H1 (cell line): ENCODE data around the gene UCMA. TPM values are rescaled to one million over a fixed set of nuclear protein-coding genes. Genes with fewer than 3 reads are reported as not detected.

Experiments
- CTCF ChIA-PET: fragments of 300-600 bp; sonication (Branson Sonifier 250); formaldehyde crosslinking; loops from one replicate; lab custom pipeline; 2021; ENCODE audit not compliant: partially characterized antibody; lab: Charles Lee
- POLR2A ChIA-PET: fragments of 300-600 bp; sonication (Branson Sonifier 250); formaldehyde crosslinking; loops from one replicate; lab custom pipeline; 2021; ENCODE audit warnings: inconsistent platforms; ENCODE audit not compliant: partially characterized antibody; lab: Charles Lee
- DNase-seq, 2 experiments: peaks; one replicate each; pipeline versions ENCODE4 v3.0.0 to v3.0.0-alpha.2; 2010 to 2022; ENCODE audit warnings: low spot score in 2 of 2, low read depth in 1 of 2, mixed read lengths in 1 of 2
- FAIRE-seq: peaks from 2 replicates; lab custom pipeline; 2011; peaks lifted over from hg19 to GRCh38; lab: Jason Lieb, UNC
- H2AFZ ChIP-seq: 2 replicates; pipeline ENCODE4 v1.8.1; 2012; ENCODE audit warnings: low read length, inconsistent platforms
- H2AK5ac ChIP-seq: 2 replicates; pipeline ENCODE4 v1.6.1; 2013; ENCODE audit warnings: low read depth, low read length
- H2BK120ac ChIP-seq: replicated peaks from 2 replicates; pipeline ENCODE3; 2013; ENCODE audit warnings: low read depth, low read length, inconsistent platforms
- H2BK12ac ChIP-seq: 2 replicates; pipeline ENCODE4 v1.6.1; 2013; ENCODE audit warnings: low read depth, low read length
- H2BK15ac ChIP-seq: 2 replicates; pipeline ENCODE4 v1.6.1; 2013; ENCODE audit warnings: low read length
- H2BK20ac ChIP-seq: 2 replicates; pipeline ENCODE4 v1.6.1; 2013; ENCODE audit warnings: low read length
- H2BK5ac ChIP-seq: 2 replicates; pipeline ENCODE4 v1.6.1; 2013; ENCODE audit warnings: low read depth, low read length
- H3K14ac ChIP-seq: 2 replicates; pipeline ENCODE4 v1.6.1; 2013; ENCODE audit warnings: inconsistent platforms; ENCODE audit not compliant: insufficient read length
- H3K18ac ChIP-seq: 2 replicates; pipeline ENCODE4 v1.6.1; 2013; ENCODE audit warnings: low read length; ENCODE audit errors: extremely low read depth
- H3K23ac ChIP-seq: 2 replicates; pipeline ENCODE4 v1.6.1; 2013; ENCODE audit warnings: inconsistent platforms; ENCODE audit not compliant: insufficient read length
- H3K23me2 ChIP-seq: 2 replicates; pipeline ENCODE4 v1.6.1; 2013; ENCODE audit warnings: low read depth, low read length
- H3K27ac ChIP-seq: 2 replicates; pipeline ENCODE4 v1.6.1; 2011; ENCODE audit warnings: low read depth, low read length, inconsistent platforms
- H3K27me3 ChIP-seq, 4 experiments: replicated peaks in 1 of 4; 1 replicate in 1 of 4; 2 replicates in 3 of 4; pipeline versions ENCODE4 v1.6.1 to v1.8.1; 2011 to 2013; ENCODE audit warnings: low read length in 3 of 4, mild to moderate bottlenecking in 3 of 4, inconsistent platforms in 2 of 4, mixed read lengths in 2 of 4, moderate library complexity in 1 of 4; ENCODE audit not compliant: control insufficient read depth in 3 of 4, insufficient read depth in 3 of 4; ENCODE audit errors: extremely low read depth in 1 of 4
- H3K36me3 ChIP-seq, 4 experiments: 2 replicates each; pipeline versions ENCODE4 v1.6.1 to v1.8.1; 2011 to 2013; ENCODE audit warnings: mild to moderate bottlenecking in 4 of 4, low read length in 3 of 4, moderate library complexity in 2 of 4, control low read depth in 1 of 4, inconsistent platforms in 1 of 4; ENCODE audit not compliant: insufficient read depth in 4 of 4, control insufficient read depth in 2 of 4
- H3K4ac ChIP-seq: replicated peaks from 2 replicates; pipeline ENCODE3; 2013; ENCODE audit warnings: low read length, low read depth, mixed read lengths, inconsistent platforms; ENCODE audit not compliant: insufficient read length
- H3K4me1 ChIP-seq, 4 experiments: replicated peaks in 1 of 4; 1 replicate in 1 of 4; 2 replicates in 3 of 4; pipeline versions ENCODE4 v1.6.1 to v1.8.1; 2011 to 2013; ENCODE audit warnings: low read length in 3 of 4, inconsistent platforms in 2 of 4, mixed read lengths in 1 of 4; ENCODE audit not compliant: insufficient read depth in 4 of 4, control insufficient read depth in 3 of 4
- H3K4me2 ChIP-seq, 2 experiments: 2 replicates each; pipeline versions ENCODE4 v1.6.1 to v1.8.1; 2011 to 2013; ENCODE audit warnings: low read depth in 2 of 2, low read length in 2 of 2, control low read depth in 1 of 2, inconsistent platforms in 1 of 2, mild to moderate bottlenecking in 1 of 2; ENCODE audit not compliant: insufficient read depth in 1 of 2
- H3K4me3 ChIP-seq, 4 experiments: fragments of 200-600, 300-600 bp in 1 of 4; sonication (generic), shearing (Covaris generic), sonication (Bioruptor Twin) in 1 of 4; 2 replicates each; pipeline versions ENCODE4 v1.5.1 to v1.8.1; 2011 to 2016; ENCODE audit warnings: low read length in 4 of 4, low read depth in 3 of 4, control low read depth in 2 of 4, inconsistent platforms in 2 of 4, mild to moderate bottlenecking in 2 of 4, mixed read lengths in 1 of 4, moderate library complexity in 1 of 4; ENCODE audit not compliant: insufficient read depth in 2 of 4; ENCODE audit errors: extremely low read depth in 1 of 4
- H3K56ac ChIP-seq: replicated peaks from 2 replicates; pipeline ENCODE3; 2013; ENCODE audit warnings: low read depth, mild to moderate bottlenecking, mixed read lengths, low read length, inconsistent platforms; ENCODE audit not compliant: insufficient read length
- H3K79me1 ChIP-seq: 2 replicates; pipeline ENCODE4 v1.6.1; 2013; ENCODE audit warnings: low read depth, low read length, control low read depth
- H3K79me2 ChIP-seq, 2 experiments: 2 replicates each; pipeline versions ENCODE4 v1.6.1 to v1.8.1; 2012 to 2013; ENCODE audit warnings: low read length in 2 of 2, mild to moderate bottlenecking in 2 of 2, inconsistent platforms in 1 of 2; ENCODE audit not compliant: insufficient read depth in 2 of 2, control insufficient read depth in 1 of 2
- H3K9ac ChIP-seq, 4 experiments: replicated peaks in 1 of 4; 1 replicate in 1 of 4; 2 replicates in 3 of 4; pipeline versions ENCODE4 v1.6.1 to v1.8.1; 2011 to 2013; ENCODE audit warnings: low read depth in 3 of 4, low read length in 3 of 4, control low read depth in 2 of 4, mild to moderate bottlenecking in 2 of 4, moderate library complexity in 2 of 4, inconsistent platforms in 1 of 4; ENCODE audit errors: extremely low read depth in 1 of 4
- H3K9me3 ChIP-seq, 2 experiments: 2 replicates each; pipeline versions ENCODE4 v1.6.1 to v1.8.1; 2012 to 2013; ENCODE audit warnings: mild to moderate bottlenecking in 2 of 2, moderate library complexity in 2 of 2, control low read depth in 1 of 2, inconsistent platforms in 1 of 2, low read depth in 1 of 2, low read length in 1 of 2, mixed read lengths in 1 of 2; ENCODE audit not compliant: insufficient read depth in 2 of 2
- H4K20me1 ChIP-seq, 2 experiments: replicated peaks in 1 of 2; 2 replicates each; pipeline versions ENCODE3 to v1.8.1; 2011 to 2013; ENCODE audit warnings: inconsistent platforms in 2 of 2, low read length in 2 of 2, mild to moderate bottlenecking in 1 of 2; ENCODE audit not compliant: insufficient read depth in 2 of 2, control insufficient read depth in 1 of 2
- H4K5ac ChIP-seq: 2 replicates; pipeline ENCODE4 v1.6.1; 2013; ENCODE audit warnings: low read length, low read depth, mixed read lengths, inconsistent platforms; ENCODE audit not compliant: insufficient read length
- H4K8ac ChIP-seq: 2 replicates; pipeline ENCODE4 v1.8.0; 2013; ENCODE audit warnings: mild to moderate bottlenecking, moderate library complexity, low read length, inconsistent platforms; ENCODE audit not compliant: insufficient read depth; ENCODE audit errors: extremely low read depth
- H4K91ac ChIP-seq: replicated peaks from 2 replicates; pipeline ENCODE3; 2013; ENCODE audit warnings: low read length, mixed read lengths, inconsistent platforms; ENCODE audit not compliant: insufficient read length
- KDM4A ChIP-seq: IDR thresholded peaks from one replicate; pipeline ENCODE4 v1.7.1; 2012; ENCODE audit warnings: low read depth, mild to moderate bottlenecking, moderate library complexity, low read length, inconsistent platforms; ENCODE audit not compliant: severe bottlenecking
- RNF2 ChIP-seq: fragments of 200-900, 300-1000 bp; sonication (generic); IDR thresholded peaks from 2 replicates; pipeline ENCODE4 v1.7.1; 2016; ENCODE audit warnings: borderline replicate concordance, low read depth, mild to moderate bottlenecking, antibody characterized with exemption, low read length; ENCODE audit not compliant: poor library complexity, severe bottlenecking; ENCODE audit errors: missing control alignments
- WGBS, 2 experiments: shearing (Covaris generic) in 1 of 2; methylation state at CpG; one replicate each; pipeline versions ENCODE4 v1.1.6 to v1.1.7; 2013 to 2015; ENCODE audit warnings: low lambda C conversion rate in 2 of 2, mixed read lengths in 2 of 2, inconsistent platforms in 1 of 2, low coverage in 1 of 2, missing lambda C conversion rate in 1 of 2; ENCODE audit not compliant: insufficient replicate concordance in 2 of 2, insufficient coverage in 1 of 2, insufficient read length in 1 of 2; ENCODE audit errors: extremely low coverage in 1 of 2, missing lambda C conversion rate in 1 of 2; 5-methylcytosine and 5-hydroxymethylcytosine counted together
- polyA plus RNA-seq, 7 experiments: library from polyadenylated mRNA; depleted of rRNA in 3 of 7; stranded (reverse) in 5 of 7; unstranded in 2 of 7; fragments of >200 nt in 5 of 7; fragments of 200-250 nt in 2 of 7; gene quantifications; 1 replicate in 5 of 7; 2 replicates in 1 of 7; 4 replicates in 1 of 7; pipeline versions ENCODE4 v1.2.1 to v1.2.3, GENCODE V29; 2011 to 2013; ENCODE audit warnings: missing spikeins in 2 of 7, mixed read lengths in 2 of 7
- total RNA-seq: library from RNA; stranded (reverse); fragmentation: NEBNext Ultra II Directional; extraction: Animal tissue kit (Norgen Biotek cat#: 25700); gene quantifications from 2 replicates; pipeline ENCODE4 v1.2.1, GENCODE V29; 2021
- TF ChIP-seq, protein P1 (sequence below): IDR thresholded peaks from 2 replicates; pipeline ENCODE4 v1.6.1; 2012; ENCODE audit warnings: low read length, inconsistent platforms

UCMA gene
- total and polyA plus RNA-seq, 2 of the 8 experiments (the other 6 are each of a cell fraction or from before 2014, with no cell fraction given) = 1.2 to 4.6 TPM

- H3K79me2 ChIP-seq = no peaks in the 10 kb centered on the region
- no peak overlapping the region for H2BK5ac ChIP-seq
- no peak overlapping the region for H3K9ac ChIP-seq
- H2BK120ac ChIP-seq = no peak overlapping the region
- H4K91ac ChIP-seq = no peak overlapping the region
- FAIRE-seq = no peak
- H3K23ac ChIP-seq = no peak overlapping the region
- H4K20me1 ChIP-seq = no peaks in the 10 kb centered on the region
- H3K27ac ChIP-seq = no peak overlapping the region
- H3K4ac ChIP-seq = no peak overlapping the region
- no peaks in the 10 kb centered on the region for H3K23me2 ChIP-seq
- no peak overlapping the region for H4K8ac ChIP-seq
- H3K36me3 ChIP-seq = no peaks in the 10 kb centered on the region
- no peak overlapping the region for H2BK15ac ChIP-seq
- TF ChIP-seq KDM4A (no peak), RNF2 (no peak)
- TF ChIP-seq, protein P1, sequence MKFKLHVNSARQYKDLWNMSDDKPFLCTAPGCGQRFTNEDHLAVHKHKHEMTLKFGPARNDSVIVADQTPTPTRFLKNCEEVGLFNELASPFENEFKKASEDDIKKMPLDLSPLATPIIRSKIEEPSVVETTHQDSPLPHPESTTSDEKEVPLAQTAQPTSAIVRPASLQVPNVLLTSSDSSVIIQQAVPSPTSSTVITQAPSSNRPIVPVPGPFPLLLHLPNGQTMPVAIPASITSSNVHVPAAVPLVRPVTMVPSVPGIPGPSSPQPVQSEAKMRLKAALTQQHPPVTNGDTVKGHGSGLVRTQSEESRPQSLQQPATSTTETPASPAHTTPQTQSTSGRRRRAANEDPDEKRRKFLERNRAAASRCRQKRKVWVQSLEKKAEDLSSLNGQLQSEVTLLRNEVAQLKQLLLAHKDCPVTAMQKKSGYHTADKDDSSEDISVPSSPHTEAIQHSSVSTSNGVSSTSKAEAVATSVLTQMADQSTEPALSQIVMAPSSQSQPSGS = no peak
- TF ChIP-seq, all 59 proteins: peak for 0
- Histone ChIP-seq H4K5ac (no peak overlapping the region), H3K14ac (no peak overlapping the region), H3K79me1 (no peaks in the 10 kb centered on the region), H3K56ac (no peak overlapping the region), H2AK5ac (no peak overlapping the region), H3K27me3 (no peaks in the 10 kb centered on the region), H3K4me2 (no peak overlapping the region), H3K18ac (no peak overlapping the region), H3K9me3 (no peaks in the 10 kb centered on the region), H2BK20ac (no peak overlapping the region), H2AFZ (no peak overlapping the region), H3K4me3 (no peak overlapping the region), H2BK12ac (no peak overlapping the region), H3K4me1 (no peaks in the 10 kb centered on the region)
- DNase-seq = no peak
- WGBS, 2 experiments = 93% methylated on average over 3 of the region's 3 CpGs; no CpG with 5 or more reads in 1 of the 2 experiments
- ChIA-PET CTCF (interaction anchor here (0.6 to 1.4 kb wide), 2 partner anchors 13 to 63 kb away, joined by 3 read pairs; no protein-coding TSS in a partner anchor), POLR2A (no interaction called here)
These were observed 7.4 kb upstream of the UCMA start for GRCh38 chr10:13241613-13242012.
